SK-N-SH (cell line): ENCODE data around the gene WDR93. TPM values are rescaled to one million over a fixed set of nuclear protein-coding genes. Genes with fewer than 3 reads are reported as not detected.
A peak's percentile ranks its signal among the peaks of the same experiment; 100 is the strongest.

Source experiments
- CTCF ChIA-PET: fragments of 300-600, 350-600 bp; formaldehyde crosslinking; extraction: SDS; loops from one replicate; lab custom pipeline; 2021; lab: Yijun Ruan, JAX
- POLR2A ChIA-PET: fragments of 350-600 bp; sonication (Branson Sonifier 250); formaldehyde crosslinking; extraction: SDS; loops from one replicate; lab custom pipeline; 2020; ENCODE audit warnings: antibody characterized with exemption, inconsistent platforms; lab: Yijun Ruan, JAX
- DNase-seq: peaks from one replicate; pipeline ENCODE4 v3.0.0; 2012
- H2AFZ ChIP-seq: fragments of 200-600 bp; sonication (generic); 2 replicates; pipeline ENCODE4 v1.8.1; 2016; ENCODE audit warnings: antibody characterized with exemption, mild to moderate bottlenecking, low read depth
- H3F3A ChIP-seq: fragments of 200-600 bp; sonication (generic); replicated peaks from 2 replicates; pipeline ENCODE3; 2016; ENCODE audit warnings: antibody characterized with exemption, mild to moderate bottlenecking; ENCODE audit not compliant: insufficient read depth
- H3K27ac ChIP-seq, 2 experiments: fragments of 200-500 bp in 1 of 2; fragments of 200-600 bp in 1 of 2; sonication (Bioruptor generic) in 1 of 2; sonication (generic), shearing (Covaris generic) in 1 of 2; 2 replicates each; pipeline versions ENCODE4 v1.5.1 to v1.6.1; 2014 to 2016; ENCODE audit warnings: low read depth in 2 of 2, inconsistent platforms in 1 of 2, low read length in 1 of 2, mild to moderate bottlenecking in 1 of 2, mixed read lengths in 1 of 2
- H3K27me3 ChIP-seq: fragments of 200-600 bp; sonication (generic), shearing (Covaris generic); 2 replicates; pipeline ENCODE4 v1.6.1; 2016; ENCODE audit warnings: mixed run types; ENCODE audit not compliant: insufficient read depth
- H3K36me3 ChIP-seq, 2 experiments: fragments of 200-500 bp in 1 of 2; fragments of 200-600 bp in 1 of 2; sonication (Bioruptor generic) in 1 of 2; sonication (generic) in 1 of 2; replicated peaks in 1 of 2; 2 replicates each; pipeline versions ENCODE3 to v1.5.1; 2014 to 2016; ENCODE audit warnings: low read length in 1 of 2, mild to moderate bottlenecking in 1 of 2; ENCODE audit not compliant: insufficient read depth in 2 of 2, control insufficient read depth in 1 of 2
- H3K4me1 ChIP-seq, 2 experiments: fragments of 200-500 bp in 1 of 2; fragments of 200-600 bp in 1 of 2; sonication (Bioruptor generic) in 1 of 2; sonication (generic), shearing (Covaris generic) in 1 of 2; 2 replicates each; pipeline versions ENCODE4 v1.5.1 to v1.6.1; 2014 to 2016; ENCODE audit warnings: low read depth in 1 of 2, low read length in 1 of 2, mixed run types in 1 of 2; ENCODE audit not compliant: insufficient read depth in 2 of 2, control insufficient read depth in 1 of 2
- H3K4me2 ChIP-seq: fragments of 200-600 bp; sonication (generic), shearing (Covaris generic); 2 replicates; pipeline ENCODE4 v1.6.1; 2017; ENCODE audit warnings: mixed run types
- H3K4me3 ChIP-seq, 2 experiments: fragments of 200-500 bp in 1 of 2; fragments of 200-600 bp in 1 of 2; sonication (Bioruptor generic) in 1 of 2; sonication (generic), shearing (Covaris generic) in 1 of 2; 2 replicates each; pipeline versions ENCODE4 v1.5.1 to v1.8.1; 2014 to 2016; ENCODE audit warnings: low read depth in 2 of 2, inconsistent platforms in 1 of 2, low read length in 1 of 2, mild to moderate bottlenecking in 1 of 2, mixed read lengths in 1 of 2, moderate library complexity in 1 of 2
- H3K79me2 ChIP-seq: fragments of 200-600 bp; sonication (generic); 2 replicates; pipeline ENCODE4 v1.8.1; 2017; ENCODE audit warnings: mild to moderate bottlenecking; ENCODE audit not compliant: insufficient read depth
- H3K9ac ChIP-seq: fragments of 200-600 bp; sonication (generic); 2 replicates; pipeline ENCODE4 v1.6.1; 2017; ENCODE audit warnings: mixed run types
- H3K9me2 ChIP-seq: fragments of 200-600 bp; sonication (generic); 2 replicates; pipeline ENCODE4 v1.6.1; 2017; ENCODE audit warnings: mixed run types
- H3K9me3 ChIP-seq: fragments of 200-600 bp; sonication (generic); 2 replicates; pipeline ENCODE4 v1.6.1; 2017; ENCODE audit warnings: mixed run types, mild to moderate bottlenecking, moderate library complexity
- H4K20me1 ChIP-seq: fragments of 200-600 bp; sonication (generic); 2 replicates; pipeline ENCODE4 v1.6.1; 2017; ENCODE audit warnings: mild to moderate bottlenecking, mixed run types; ENCODE audit not compliant: insufficient read depth
- CHD2 ChIP-seq: fragments of 150-350 bp; IDR thresholded peaks from 2 replicates; pipeline ENCODE4 v1.6.1; 2018; ENCODE audit warnings: low read length; ENCODE audit not compliant: partially characterized antibody
- ELF1 ChIP-seq: IDR thresholded peaks from 2 replicates; pipeline ENCODE4 v1.4.0; 2012
- EZH2phosphoT487 ChIP-seq: fragments of 200-600 bp; sonication (generic); IDR thresholded peaks from 2 replicates; pipeline ENCODE4 v1.6.1; 2017; ENCODE audit warnings: low read depth, mixed run types, mild to moderate bottlenecking, antibody characterized with exemption, moderate library complexity, borderline replicate concordance
- FOXJ3 ChIP-seq: sonication (generic); formaldehyde crosslinking; IDR thresholded peaks from 2 replicates; pipeline ENCODE4 v1.5.1; 2020; ENCODE audit warnings: mild to moderate bottlenecking, missing genetic modification reagents
- FOXM1 ChIP-seq: IDR thresholded peaks from 2 replicates; pipeline ENCODE4 v1.4.0; 2012; ENCODE audit warnings: low read depth, mild to moderate bottlenecking
- MAX ChIP-seq: IDR thresholded peaks from 2 replicates; pipeline ENCODE4 v1.4.0; 2012; ENCODE audit warnings: low read depth
- MEF2A ChIP-seq: IDR thresholded peaks from 2 replicates; pipeline ENCODE4 v1.4.0; 2012; ENCODE audit warnings: low read depth, borderline replicate concordance
- NFIC ChIP-seq: IDR thresholded peaks from 2 replicates; pipeline ENCODE4 v1.4.0; 2012; ENCODE audit warnings: borderline replicate concordance
- PBX3 ChIP-seq: IDR thresholded peaks from 2 replicates; pipeline ENCODE4; 2012
- RAD21 ChIP-seq: IDR thresholded peaks from 2 replicates; pipeline ENCODE4 v1.6.1; 2012; ENCODE audit warnings: mild to moderate bottlenecking, low read length
- RCOR1 ChIP-seq: fragments of 150-350 bp; IDR thresholded peaks from 2 replicates; pipeline ENCODE4 v1.6.1; 2017; ENCODE audit warnings: antibody characterized with exemption, low read length
- USF2 ChIP-seq: fragments of 150-350 bp; IDR thresholded peaks from 2 replicates; pipeline ENCODE4 v1.6.1; 2017; ENCODE audit warnings: antibody characterized with exemption, low read length, low read depth, borderline replicate concordance
- YY1 ChIP-seq: IDR thresholded peaks from 2 replicates; pipeline ENCODE4 v1.4.0; 2012; ENCODE audit warnings: low read depth, mild to moderate bottlenecking
- ZBTB33 ChIP-seq: IDR thresholded peaks from 2 replicates; pipeline ENCODE4 v1.4.0; 2012; ENCODE audit warnings: low read depth, borderline replicate concordance
- WGBS: methylation state at CpG from one replicate; pipeline ENCODE4 v1.1.6; 2017; ENCODE audit warnings: low lambda C conversion rate; 5-methylcytosine and 5-hydroxymethylcytosine counted together
- polyA plus RNA-seq, 3 experiments: library from polyadenylated mRNA; depleted of rRNA; stranded (reverse); fragments of >200 nt; gene quantifications; 2 replicates each; pipeline ENCODE4 v1.2.3, GENCODE V29; 2012

Gene WDR93
- polyA plus RNA-seq, 1 of the 3 experiments (the other 2 are of a cell fraction), result 0.35 TPM

- Histone ChIP-seq H3K9ac (no peak overlapping the region), H3K27me3 (no peaks in the 10 kb centered on the region), H3K27ac (no peak overlapping the region; a peak in 1 of 4 replicates), H3K4me2 (no peak overlapping the region), H3K79me2 (no peaks in the 10 kb centered on the region), H4K20me1 (no peaks in the 10 kb centered on the region), H3K9me2 (no peaks in the 10 kb centered on the region), H3K4me1 (peaks cover 12 to 19% of the 10 kb centered on the region in 2 experiments; a peak in 3 of 4 replicates), H3F3A (peaks cover 22% of the 10 kb centered on the region), H2AFZ (peak overlapping the region; percentile 83; the same call in 1 of the 2 replicates), H3K4me3 (peak overlapping the region in 1 of 2 experiments; percentile 37; a peak in 2 of 4 replicates), H3K9me3 (no peaks in the 10 kb centered on the region), H3K36me3 (no peaks in the 10 kb centered on the region)
- ChIA-PET CTCF (interaction anchor here (0.6 to 2.1 kb wide), 7 partner anchors 12 to 1237 kb away, joined by 3 to 12 read pairs (median 3); partner anchors contain the start of genes MESP1 and TICRR), POLR2A (interaction anchor here (0.6 to 1.3 kb wide), 7 partner anchors 11 to 228 kb away, joined by 3 to 5 read pairs (median 3); partner anchors contain the start of gene AP3S2)
- no peak for TF ChIP-seq USF2
- peak; percentile 66 for TF ChIP-seq CHD2
- no peak for TF ChIP-seq EZH2phosphoT487
- WGBS, result 46% methylated on average over 10 of the region's 72 CpGs
- peak; percentile 91 for DNase-seq
Measured at GRCh38 chr15:89665449-89666181, 25.0 kb upstream of the WDR93 start.

GRCh38 chr15:89666184-89666857 lies 24.3 kb upstream of the WDR93 start:
- H3F3A ChIP-seq, result peaks cover 22% of the 10 kb centered on the region
- no peak overlapping the region for H3K9ac ChIP-seq
- ChIA-PET POLR2A (interaction anchor here (1.2 to 1.3 kb wide), 3 partner anchors 12 to 228 kb away, joined by 3 to 4 read pairs (median 4); partner anchors contain the start of gene AP3S2), CTCF (interaction anchor here (1.0 to 1.2 kb wide), 2 partner anchors 91 to 222 kb away, joined by 3 read pairs; partner anchors contain the start of gene TICRR)
- no peaks in the 10 kb centered on the region for H4K20me1 ChIP-seq
- H3K9me3 ChIP-seq, result no peaks in the 10 kb centered on the region
- 94% methylated on average over 4 of the region's 8 CpGs for WGBS
- no peaks in the 10 kb centered on the region for H3K36me3 ChIP-seq
- no peaks in the 10 kb centered on the region for H3K27me3 ChIP-seq
- no peak overlapping the region for H3K27ac ChIP-seq
- no peak overlapping the region for H3K4me3 ChIP-seq
- H3K9me2 ChIP-seq, result no peaks in the 10 kb centered on the region
- TF ChIP-seq FOXM1 (no peak), YY1 (no peak), ZBTB33 (no peak), RCOR1 (no peak), FOXJ3 (no peak), RAD21 (no peak), NFIC (no peak), ELF1 (no peak), MEF2A (no peak), MAX (no peak), EZH2phosphoT487 (no peak), PBX3 (no peak)
- H3K4me2 ChIP-seq, result no peak overlapping the region
- H3K4me1 ChIP-seq, result peaks cover 12 to 19% of the 10 kb centered on the region in 2 experiments; a peak in 3 of 4 replicates
- H2AFZ ChIP-seq, result peak overlapping the region; percentile 35; the same call in 1 of the 2 replicates
- H3K79me2 ChIP-seq, result no peaks in the 10 kb centered on the region
- DNase-seq, result no peak
